NK-92 treated with Interleukin-12 subunit alpha and Interleukin-12 subunit beta, amount 100 ng/mL, for 24 hours (cell line): ENCODE measurements around the gene SDHAF3.
"Not testable (repeated sequence)": the region's sequence is repeated elsewhere in the genome, so short reads cannot be mapped to it uniquely, and the experiment has no call there.

Source experiments
- DNase-seq: peaks from one replicate; lab custom pipeline; 2025; lab: John Stamatoyannopoulos, UW

SDHAF3 gene

DNA sequence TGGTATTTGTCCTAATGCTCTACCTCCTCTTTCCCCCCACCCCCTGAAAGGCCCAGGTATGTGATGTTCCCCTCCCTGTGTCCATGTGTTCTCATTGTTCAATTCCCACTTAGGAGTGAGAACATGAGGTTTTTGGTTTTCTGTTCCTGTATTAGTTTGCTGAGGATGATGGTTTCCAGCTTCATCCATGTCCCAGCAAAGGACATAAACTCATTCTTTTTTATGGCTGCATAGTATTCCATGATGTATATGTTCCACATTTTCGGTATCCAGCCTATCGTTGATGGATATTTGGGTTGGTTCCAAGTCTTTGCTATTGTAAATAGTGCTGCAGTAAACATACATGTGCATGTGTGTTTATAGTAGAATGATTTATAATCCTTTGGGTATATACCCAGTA lies 5.6 kb downstream of the SDHAF3 start:
- not testable (repeated sequence) for DNase-seq

- no peak for DNase-seq
These were observed 9.1 kb downstream of the SDHAF3 start for GRCh38 chr7:97126483-97127171.

DNA sequence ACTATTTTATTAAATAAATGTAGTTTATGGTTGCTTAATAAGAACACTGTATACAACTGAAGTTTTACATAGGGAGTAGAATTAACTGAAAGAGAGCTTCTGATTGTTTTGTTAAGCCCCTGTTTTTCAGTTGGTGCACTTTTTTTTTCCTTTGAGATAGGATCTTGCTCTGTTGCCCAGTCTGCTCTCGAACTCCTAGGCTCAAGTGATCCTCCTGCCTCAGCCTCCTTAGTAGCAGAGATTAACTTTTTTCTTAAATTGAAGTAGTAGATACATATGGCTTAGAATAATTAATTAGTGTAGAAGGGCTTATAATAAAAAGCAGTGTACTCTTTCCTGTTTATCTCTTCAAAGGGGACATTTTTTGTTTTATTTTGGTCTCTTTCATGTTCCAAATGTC lies 11.2 kb downstream of the SDHAF3 start:
- DNase-seq, result no peak

DNA sequence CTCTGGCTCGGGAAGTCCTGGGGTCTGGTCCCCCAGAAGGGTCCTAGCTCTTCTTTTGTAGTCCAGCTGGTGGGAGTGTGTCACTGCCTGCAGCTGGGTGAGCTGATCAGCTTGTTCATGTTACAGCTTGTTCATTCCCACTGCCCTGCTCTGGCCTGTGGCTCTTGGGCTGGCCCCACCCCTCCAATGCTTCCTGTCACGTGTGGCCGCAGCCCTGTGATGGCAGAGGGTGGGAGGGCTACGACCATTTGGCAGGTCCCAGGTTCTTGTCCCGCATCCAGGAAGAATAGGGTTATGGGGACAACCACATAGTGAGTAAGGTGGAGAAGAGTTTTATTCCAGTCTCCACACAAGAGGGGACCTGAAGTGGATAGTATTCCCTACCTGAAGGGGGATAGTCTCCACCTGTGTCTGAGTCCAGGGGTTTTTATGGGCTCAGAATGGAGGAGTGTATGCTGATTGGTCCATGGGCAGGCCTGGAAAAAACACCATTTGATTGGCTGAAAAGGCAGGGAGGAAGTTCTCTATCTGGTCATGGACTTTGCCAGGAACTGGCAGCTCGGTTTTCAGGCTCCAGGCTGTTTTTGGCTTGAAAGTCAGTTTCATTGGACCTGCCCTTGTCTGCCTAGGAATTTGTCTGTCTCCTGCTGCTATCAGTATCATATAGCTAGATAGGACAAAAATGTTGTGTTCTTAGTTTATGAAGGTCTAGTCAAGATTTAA lies 13.1 kb downstream of the SDHAF3 start:
- no peak for DNase-seq

- DNase-seq, result no peak
These were observed 15.7 kb downstream of the SDHAF3 start for GRCh38 chr7:97133159-97133558.

DNA sequence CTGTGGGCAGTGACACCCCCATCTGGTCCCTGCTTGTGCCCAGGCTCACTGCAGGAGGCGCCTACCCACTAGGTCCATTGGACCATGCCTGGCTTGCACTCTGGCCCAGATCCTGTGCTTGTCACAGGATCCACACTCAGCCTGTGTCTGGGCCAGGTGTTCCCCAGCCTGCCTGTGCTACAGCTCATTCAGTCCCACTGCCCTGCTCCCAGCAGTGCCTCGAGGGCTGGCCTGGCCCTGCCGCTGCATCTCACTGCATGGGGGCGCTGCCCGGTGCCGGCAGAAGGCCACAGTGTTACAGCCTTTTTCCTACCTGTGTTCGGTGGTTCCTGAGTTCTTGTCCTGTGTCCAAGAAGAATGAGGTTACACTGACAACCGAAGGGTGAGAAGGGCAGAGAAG lies 21.3 kb downstream of the SDHAF3 start:
- no peak for DNase-seq

GRCh38 chr7:97145068-97145467 lies 27.6 kb downstream of the SDHAF3 start:
- DNase-seq, result no peak

- DNase-seq, result no peak
These were observed 32.3 kb downstream of the SDHAF3 start for GRCh38 chr7:97149843-97150242.

- no peak for DNase-seq
These were observed 38.5 kb downstream of the SDHAF3 start for GRCh38 chr7:97155897-97156418.

DNA sequence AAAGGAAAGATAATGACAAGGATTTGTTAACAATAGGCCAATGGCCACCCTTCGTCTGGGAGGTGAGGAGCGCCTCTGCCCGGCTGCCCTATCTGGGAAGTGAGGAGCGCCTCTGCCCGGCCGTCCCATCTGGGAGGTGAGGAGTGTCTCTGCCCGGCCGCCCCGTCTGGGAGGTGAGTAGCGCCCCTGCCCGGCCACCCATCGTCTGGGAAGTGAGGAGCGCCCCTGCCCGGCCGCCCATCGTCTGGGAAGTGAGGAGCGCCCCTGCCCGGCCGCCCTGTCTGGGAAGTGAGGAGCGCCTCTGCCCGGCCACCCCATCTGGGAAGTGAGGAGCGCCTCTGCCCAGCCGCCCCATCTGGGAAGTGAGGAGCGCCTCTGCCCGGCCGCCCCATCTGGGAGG lies 42.5 kb downstream of the SDHAF3 start:
- DNase-seq, result not testable (repeated sequence)

GRCh38 chr7:97161609-97162008 lies 44.1 kb downstream of the SDHAF3 start:
- not testable (repeated sequence) for DNase-seq

GRCh38 chr7:97166308-97166707 lies 48.8 kb downstream of the SDHAF3 start:
- no peak for DNase-seq

DNA sequence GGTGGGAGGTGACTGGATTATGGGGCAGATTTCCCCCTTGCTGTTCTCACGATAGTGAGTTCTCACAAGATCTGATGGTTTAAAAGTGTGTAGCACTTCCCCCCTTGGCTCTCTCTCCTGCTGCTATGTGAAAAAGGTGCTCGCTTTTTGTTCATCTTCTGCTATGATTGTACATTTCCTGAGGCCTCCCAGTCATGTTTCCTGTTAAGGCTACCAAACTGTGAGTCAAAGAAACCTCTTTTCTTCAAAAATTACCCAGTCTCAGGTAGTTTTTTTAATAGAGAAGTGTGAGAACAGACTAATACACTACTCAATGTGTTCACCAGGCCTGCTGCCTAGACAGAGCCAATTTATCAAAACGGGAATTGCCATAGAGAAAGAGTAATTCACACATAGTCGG lies 49.7 kb downstream of the SDHAF3 start:
- DNase-seq, result no peak

GRCh38 chr7:97167749-97168148 lies 50.3 kb downstream of the SDHAF3 start:
- DNase-seq, result no peak

DNA sequence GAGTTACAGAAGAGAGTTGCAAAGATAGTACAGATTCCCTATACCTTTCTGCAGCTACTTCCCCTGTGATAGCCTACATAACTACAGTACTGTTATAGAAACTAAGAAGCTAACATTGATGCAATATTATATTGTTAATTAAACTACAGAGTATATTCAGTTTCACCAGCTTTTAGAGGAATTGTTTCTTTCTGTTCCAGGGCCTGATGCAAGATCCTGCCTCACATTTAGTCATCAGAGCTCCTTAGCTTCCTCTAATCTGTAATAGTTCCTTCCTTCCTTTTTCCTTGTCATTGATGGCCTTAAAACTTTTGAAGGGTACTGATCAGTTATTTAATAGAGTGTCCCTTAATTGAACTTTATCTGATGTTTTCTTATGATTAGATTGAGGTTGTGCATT lies 56.8 kb downstream of the SDHAF3 start:
- no peak for DNase-seq

- DNase-seq, result peak; percentile 6
These were observed 62.1 kb downstream of the SDHAF3 start for GRCh38 chr7:97179454-97180104.

- no peak for DNase-seq
These were observed 69.6 kb downstream of the SDHAF3 start for GRCh38 chr7:97187067-97187466.

GRCh38 chr7:97196174-97196573 lies 78.7 kb downstream of the SDHAF3 start:
- DNase-seq, result not testable (repeated sequence)

DNA sequence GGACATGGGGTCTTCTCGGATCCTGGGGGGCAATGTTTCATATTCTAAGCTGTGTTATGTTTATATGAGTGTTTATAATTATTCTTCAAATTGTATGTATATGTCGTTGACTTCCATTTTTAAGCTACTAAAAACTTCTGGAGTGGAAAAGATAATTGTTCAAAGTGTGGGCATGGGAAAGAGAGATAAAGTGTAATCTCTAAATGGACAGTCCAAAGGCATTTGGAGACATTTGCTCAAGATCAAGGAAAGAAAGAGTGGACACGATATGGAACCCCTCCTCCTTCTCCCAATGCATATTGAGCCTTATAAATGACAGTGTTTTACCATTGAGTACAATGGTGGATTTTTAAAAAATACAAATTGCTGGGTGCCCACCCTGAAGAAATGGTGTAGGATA lies 81.1 kb downstream of the SDHAF3 start:
- no peak for DNase-seq

DNA sequence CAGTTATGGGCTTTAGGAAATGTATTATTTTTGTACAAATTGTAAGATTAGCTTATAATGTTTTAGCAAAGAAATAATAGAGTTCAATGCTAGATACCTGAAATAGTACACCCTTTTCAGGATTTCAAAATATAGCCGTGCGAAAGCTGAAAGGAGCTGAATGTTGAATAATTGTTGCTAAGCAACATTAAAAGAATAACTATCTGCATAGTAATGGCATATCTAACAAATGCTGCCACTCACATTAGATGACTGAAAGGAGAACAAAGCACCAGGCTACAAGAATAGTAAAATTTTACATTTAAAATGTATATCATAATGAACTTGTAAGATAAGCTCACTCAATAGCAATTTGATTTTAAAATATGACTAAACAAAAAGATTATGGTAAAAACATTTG lies 82.5 kb downstream of the SDHAF3 start:
- DNase-seq, result no peak

GRCh38 chr7:97203957-97204356 lies 86.5 kb downstream of the SDHAF3 start:
- no peak for DNase-seq

DNA sequence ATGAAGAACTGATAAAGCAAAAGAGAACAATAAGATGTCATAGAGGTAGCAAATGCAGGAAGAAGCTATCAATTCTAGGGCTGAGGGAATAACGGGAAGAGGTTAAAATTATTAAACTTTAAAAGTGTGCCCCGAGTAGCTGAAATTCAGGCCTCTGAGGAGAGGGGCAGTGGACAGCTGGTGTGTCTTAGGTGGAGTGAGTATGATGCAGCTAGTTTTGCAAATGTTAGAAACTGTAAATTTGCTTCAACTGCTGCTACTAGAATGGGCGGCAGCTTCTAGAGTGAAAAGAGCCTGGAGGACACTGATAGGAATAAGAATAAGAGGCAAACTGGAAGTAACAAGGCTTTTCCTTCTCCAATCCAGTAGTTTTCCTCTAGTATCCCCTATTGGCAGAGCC lies 87.3 kb downstream of the SDHAF3 start:
- DNase-seq, result no peak

DNA sequence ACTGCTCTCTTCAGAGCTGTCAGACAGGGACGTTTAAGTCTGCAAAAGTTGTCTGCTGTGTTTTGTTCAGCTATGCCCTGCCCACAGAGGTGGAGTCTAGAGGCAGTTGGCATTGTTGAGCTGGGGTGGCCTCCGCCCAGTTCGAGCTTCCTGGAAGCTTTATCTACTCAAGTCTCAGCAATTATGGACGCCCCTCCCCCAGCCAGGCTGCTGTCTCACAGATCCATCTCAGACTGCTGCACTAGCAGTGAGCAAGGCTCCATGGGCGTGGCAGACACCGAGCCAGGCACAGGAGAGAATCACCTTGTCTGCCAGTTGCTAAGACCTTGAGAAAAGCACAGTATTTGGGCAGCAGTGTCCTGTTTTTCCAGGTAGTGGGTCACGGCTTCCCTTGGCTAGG lies 98.1 kb downstream of the SDHAF3 start:
- DNase-seq, result no peak
